Osteoblast (primary cell): ENCODE data around the gene PRKCE. TPM values are rescaled to one million over a fixed set of nuclear protein-coding genes. Genes with fewer than 3 reads are reported as not detected.

Experiments used
- DNase-seq: peaks from one replicate; pipeline ENCODE4 v3.0.0; 2011; ENCODE audit warnings: low spot score, mixed read lengths; ENCODE audit not compliant: insufficient read length; ENCODE audit errors: missing footprints
- H2AFZ ChIP-seq: 2 replicates; pipeline ENCODE4 v1.6.0; 2011; ENCODE audit warnings: mild to moderate bottlenecking, low read length
- H3K27ac ChIP-seq: 2 replicates; pipeline ENCODE4 v1.5.1; 2011; ENCODE audit warnings: mild to moderate bottlenecking, low read depth, low read length, moderate library complexity
- H3K27me3 ChIP-seq: 2 replicates; pipeline ENCODE4 v1.6.0; 2012; ENCODE audit warnings: mild to moderate bottlenecking, control low read depth, inconsistent platforms, low read length, moderate library complexity; ENCODE audit not compliant: insufficient read depth
- H3K36me3 ChIP-seq: 2 replicates; pipeline ENCODE4 v1.5.1; 2011; ENCODE audit warnings: mild to moderate bottlenecking, low read length, control low read depth, moderate library complexity; ENCODE audit not compliant: insufficient read depth
- H3K4me1 ChIP-seq: 2 replicates; pipeline ENCODE4 v1.5.1; 2011; ENCODE audit warnings: mild to moderate bottlenecking, low read length, control low read depth, moderate library complexity; ENCODE audit not compliant: insufficient read depth
- H3K4me2 ChIP-seq: 2 replicates; pipeline ENCODE4 v1.6.0; 2011; ENCODE audit warnings: mild to moderate bottlenecking, low read length; ENCODE audit not compliant: insufficient read depth
- H3K4me3 ChIP-seq: fragments of 200-600 bp; sonication (generic); 3 replicates; pipeline ENCODE4 v1.5.1; 2012; ENCODE audit warnings: mild to moderate bottlenecking, low read length, inconsistent platforms; ENCODE audit not compliant: insufficient read depth
- H3K79me2 ChIP-seq: 2 replicates; pipeline ENCODE4 v1.6.0; 2012; ENCODE audit warnings: mild to moderate bottlenecking, low read length, control low read depth, inconsistent platforms; ENCODE audit not compliant: insufficient read depth
- H3K9me3 ChIP-seq: 2 replicates; pipeline ENCODE4 v1.5.1; 2011; ENCODE audit warnings: low read depth, low read length, control low read depth
- H4K20me1 ChIP-seq: 2 replicates; pipeline ENCODE4 v1.6.0; 2012; ENCODE audit warnings: mild to moderate bottlenecking, low read length, control low read depth; ENCODE audit not compliant: insufficient read depth
- total RNA-seq: library from RNA; depleted of rRNA; stranded (reverse); fragments of >200 nt; gene quantifications from 2 replicates; pipeline ENCODE4 v1.2.3, GENCODE V29; 2012
- TF ChIP-seq, protein P1 (sequence below): IDR thresholded peaks from 2 replicates; pipeline ENCODE4 v1.5.1; 2011; ENCODE audit warnings: mild to moderate bottlenecking, low read depth, low read length, moderate library complexity; ENCODE audit errors: extremely low read depth

Gene PRKCE
- total RNA-seq, 1 donor: 22.1 TPM

DNA sequence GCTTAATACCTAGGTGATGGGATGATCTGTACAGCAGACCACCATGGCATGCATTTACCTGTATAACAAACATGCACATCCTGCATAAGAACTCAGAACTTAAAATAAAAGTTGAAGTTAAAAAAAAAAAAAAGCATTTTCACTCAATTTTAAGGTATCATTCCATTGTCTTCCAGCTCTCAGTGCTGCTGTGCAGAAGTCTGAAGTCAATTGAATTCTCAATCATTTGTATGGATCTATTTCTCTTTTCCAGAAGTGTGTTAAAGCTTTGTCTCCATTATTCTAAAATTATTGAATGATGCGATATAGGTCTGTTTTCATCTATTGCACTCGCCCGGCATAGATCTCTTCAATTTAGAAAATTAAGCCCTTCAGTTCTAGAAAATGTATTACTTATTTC is 443.2 kb downstream of the PRKCE start:
- Histone ChIP-seq H3K27me3 (no peaks in the 10 kb centered on the region), H3K27ac (no peak overlapping the region), H3K4me2 (no peak overlapping the region), H4K20me1 (no peaks in the 10 kb centered on the region), H3K9me3 (no peaks in the 10 kb centered on the region), H3K4me3 (no peak overlapping the region), H3K79me2 (no peaks in the 10 kb centered on the region), H2AFZ (no peak overlapping the region), H3K36me3 (no peaks in the 10 kb centered on the region), H3K4me1 (peaks cover 19% of the 10 kb centered on the region)
- DNase-seq: no peak
- TF ChIP-seq, protein P1, sequence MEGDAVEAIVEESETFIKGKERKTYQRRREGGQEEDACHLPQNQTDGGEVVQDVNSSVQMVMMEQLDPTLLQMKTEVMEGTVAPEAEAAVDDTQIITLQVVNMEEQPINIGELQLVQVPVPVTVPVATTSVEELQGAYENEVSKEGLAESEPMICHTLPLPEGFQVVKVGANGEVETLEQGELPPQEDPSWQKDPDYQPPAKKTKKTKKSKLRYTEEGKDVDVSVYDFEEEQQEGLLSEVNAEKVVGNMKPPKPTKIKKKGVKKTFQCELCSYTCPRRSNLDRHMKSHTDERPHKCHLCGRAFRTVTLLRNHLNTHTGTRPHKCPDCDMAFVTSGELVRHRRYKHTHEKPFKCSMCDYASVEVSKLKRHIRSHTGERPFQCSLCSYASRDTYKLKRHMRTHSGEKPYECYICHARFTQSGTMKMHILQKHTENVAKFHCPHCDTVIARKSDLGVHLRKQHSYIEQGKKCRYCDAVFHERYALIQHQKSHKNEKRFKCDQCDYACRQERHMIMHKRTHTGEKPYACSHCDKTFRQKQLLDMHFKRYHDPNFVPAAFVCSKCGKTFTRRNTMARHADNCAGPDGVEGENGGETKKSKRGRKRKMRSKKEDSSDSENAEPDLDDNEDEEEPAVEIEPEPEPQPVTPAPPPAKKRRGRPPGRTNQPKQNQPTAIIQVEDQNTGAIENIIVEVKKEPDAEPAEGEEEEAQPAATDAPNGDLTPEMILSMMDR: no peak

GRCh38 chr2:46095830-46096229 is 444.4 kb downstream of the PRKCE start:
- DNase-seq: no peak
- no peaks in the 10 kb centered on the region for H3K79me2 ChIP-seq
- H3K4me3 ChIP-seq: no peak overlapping the region
- H3K36me3 ChIP-seq: no peaks in the 10 kb centered on the region
- H3K9me3 ChIP-seq: no peaks in the 10 kb centered on the region
- H4K20me1 ChIP-seq: no peaks in the 10 kb centered on the region
- H3K27ac ChIP-seq: no peak overlapping the region
- TF ChIP-seq, protein P1: no peak
- H3K4me2 ChIP-seq: no peak overlapping the region
- H2AFZ ChIP-seq: no peak overlapping the region
- no peaks in the 10 kb centered on the region for H3K27me3 ChIP-seq
- H3K4me1 ChIP-seq: peaks cover 19% of the 10 kb centered on the region

- no peaks in the 10 kb centered on the region for H4K20me1 ChIP-seq
- H3K4me3 ChIP-seq: no peak overlapping the region
- peaks cover 21% of the 10 kb centered on the region for H3K4me1 ChIP-seq
- TF ChIP-seq, protein P1: no peak
- H3K79me2 ChIP-seq: no peaks in the 10 kb centered on the region
- H3K36me3 ChIP-seq: no peaks in the 10 kb centered on the region
- DNase-seq: no peak
- no peak overlapping the region for H3K27ac ChIP-seq
- no peak overlapping the region for H2AFZ ChIP-seq
- no peaks in the 10 kb centered on the region for H3K27me3 ChIP-seq
- H3K4me2 ChIP-seq: no peak overlapping the region
- H3K9me3 ChIP-seq: no peaks in the 10 kb centered on the region
Measured at GRCh38 chr2:46096260-46096659, 444.8 kb downstream of the PRKCE start.

DNA sequence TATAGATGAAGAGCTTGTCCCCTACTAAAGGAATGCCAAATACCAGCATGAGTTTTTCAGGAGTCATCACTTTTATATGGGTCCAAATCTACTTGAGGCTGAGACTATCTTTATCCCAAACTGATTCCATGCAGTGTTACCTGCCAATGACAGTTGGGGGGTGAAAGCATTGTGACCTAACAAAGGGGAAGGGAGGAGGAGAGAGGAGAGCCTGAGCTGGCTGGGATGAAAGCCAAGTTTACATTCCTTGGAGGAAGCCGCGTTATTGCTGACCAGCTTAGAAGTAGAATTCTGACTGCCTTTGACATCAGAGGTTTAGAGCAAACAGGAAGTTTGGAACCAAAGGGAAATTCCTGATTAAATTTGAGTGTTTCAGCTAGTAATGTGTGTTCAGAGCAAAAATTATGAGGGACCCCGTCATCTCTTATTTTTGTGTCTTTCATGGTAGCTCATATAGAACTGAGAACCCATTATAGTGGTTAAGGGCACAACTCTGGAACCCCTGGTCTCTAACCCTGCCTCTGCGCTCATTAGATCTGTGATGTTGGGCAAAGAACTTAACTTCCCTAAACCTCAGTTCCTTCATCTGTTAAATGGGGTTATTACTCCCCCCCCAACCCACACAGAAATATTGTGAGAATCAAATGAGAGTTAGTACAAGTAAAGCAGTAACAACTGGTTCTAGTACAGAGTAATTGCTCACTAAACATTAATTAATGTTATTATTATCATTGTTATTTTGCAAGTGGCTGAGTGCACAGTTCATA is 446.4 kb downstream of the PRKCE start:
- H2AFZ ChIP-seq: no peak overlapping the region
- no peaks in the 10 kb centered on the region for H3K9me3 ChIP-seq
- no peak overlapping the region for H3K4me3 ChIP-seq
- peaks cover 27% of the 10 kb centered on the region for H3K4me1 ChIP-seq
- no peaks in the 10 kb centered on the region for H3K27me3 ChIP-seq
- H3K36me3 ChIP-seq: no peaks in the 10 kb centered on the region
- no peaks in the 10 kb centered on the region for H3K79me2 ChIP-seq
- peak; percentile 87 for DNase-seq
- H3K27ac ChIP-seq: peak overlapping the region; percentile 91
- peak overlapping the region; percentile 48 for H3K4me2 ChIP-seq
- H4K20me1 ChIP-seq: no peaks in the 10 kb centered on the region
- TF ChIP-seq, protein P1: no peak
